ENCODE data around the gene KIZ.

Gene KIZ

DNA sequence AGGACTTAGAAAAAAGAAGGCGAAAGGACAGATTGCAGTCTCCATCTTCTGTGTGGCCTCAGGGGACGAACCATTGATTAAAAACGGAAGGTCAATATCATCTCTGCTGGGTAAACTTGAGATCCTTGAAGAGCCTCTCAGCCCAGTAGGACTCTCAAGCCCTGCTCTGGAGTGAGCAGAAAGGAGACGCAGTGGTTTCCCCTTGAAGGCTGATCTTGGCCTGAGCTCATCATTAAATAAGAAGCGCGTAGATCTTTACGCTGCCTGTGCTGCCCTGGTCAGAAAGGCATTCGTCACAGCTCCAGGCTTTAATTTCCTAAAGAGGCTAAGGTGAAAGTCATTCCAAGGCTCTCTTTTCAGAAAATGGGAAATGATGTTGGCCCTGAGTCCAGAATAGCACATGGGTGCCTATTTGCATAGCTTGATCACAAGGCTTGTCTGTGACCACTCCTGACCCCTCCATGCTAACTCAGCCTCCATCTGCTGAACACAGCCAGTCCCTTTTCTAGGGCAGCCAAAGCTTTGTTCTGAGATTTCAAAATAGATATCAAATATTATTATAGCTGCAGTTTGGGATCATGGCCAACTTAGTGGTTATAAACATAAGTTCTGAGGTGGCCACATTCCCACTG, 148.0 kb downstream of the KIZ start:
- no peak for DNase-seq

- DNase-seq, result no peak
Observed at GRCh38 chr20:21278829-21279228, 152.9 kb downstream of the KIZ start.

DNA sequence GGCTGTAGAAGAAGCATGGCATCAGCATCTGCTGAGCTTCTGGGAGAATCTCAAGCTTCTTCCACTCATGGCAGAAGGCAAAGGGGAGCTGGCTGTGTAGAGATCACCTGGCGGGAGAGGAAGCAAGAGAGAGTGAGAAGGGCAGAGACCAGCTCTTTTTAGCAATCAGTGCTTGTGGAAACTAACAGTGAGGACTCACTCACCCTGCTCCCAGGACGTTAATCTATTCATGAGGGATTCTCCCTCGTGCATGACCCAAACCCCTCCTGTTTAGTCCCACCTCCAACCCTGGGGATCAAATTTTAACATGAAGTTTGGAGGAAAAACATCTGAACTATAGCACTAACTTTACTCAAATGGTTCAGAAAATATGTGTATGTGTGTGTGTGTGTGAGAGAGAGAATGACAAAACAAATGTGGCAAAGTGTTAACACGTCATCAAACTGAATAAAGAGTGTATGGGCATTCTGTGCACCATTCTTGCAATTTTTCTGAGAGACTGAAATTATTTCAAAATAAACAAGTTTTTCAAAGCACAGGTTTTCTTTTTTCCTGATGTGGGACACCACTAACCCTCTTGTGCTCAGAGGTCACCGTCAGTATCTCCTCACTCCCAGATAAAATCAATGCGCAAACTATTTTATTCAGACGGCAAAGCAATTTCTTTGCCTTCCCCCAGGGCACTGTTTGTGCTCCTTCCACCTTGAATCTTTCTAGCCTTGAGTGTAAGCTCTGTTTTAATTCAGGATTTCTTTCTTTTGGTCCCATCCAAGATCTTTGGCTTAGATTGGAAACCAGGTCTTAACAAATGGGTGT, 154.0 kb downstream of the KIZ start:
- no peak for DNase-seq

DNA sequence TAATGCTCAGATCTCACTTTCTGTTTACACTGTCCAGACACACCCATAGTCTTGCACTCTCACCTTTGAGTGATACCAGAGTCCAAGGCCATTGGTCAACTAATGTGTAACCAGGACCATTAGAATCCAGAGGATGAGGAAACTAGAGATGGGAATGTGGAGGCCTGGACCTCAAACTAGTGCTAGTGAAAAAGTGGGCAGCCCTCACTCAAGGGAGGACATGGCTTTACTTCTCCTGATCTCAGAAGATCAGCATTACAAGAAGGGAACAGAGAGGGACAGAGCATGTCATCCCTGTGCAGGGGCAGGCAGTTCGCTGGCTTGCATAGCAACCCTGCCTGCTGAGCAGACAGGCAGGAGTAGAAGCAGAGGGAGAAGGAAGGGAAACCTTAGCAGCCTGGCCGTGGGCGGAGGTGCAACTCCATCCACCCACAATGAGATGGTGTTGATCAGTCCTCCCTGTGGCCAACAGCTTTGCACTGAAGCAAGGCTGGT, 154.7 kb downstream of the KIZ start:
- DNase-seq, result no peak

DNA sequence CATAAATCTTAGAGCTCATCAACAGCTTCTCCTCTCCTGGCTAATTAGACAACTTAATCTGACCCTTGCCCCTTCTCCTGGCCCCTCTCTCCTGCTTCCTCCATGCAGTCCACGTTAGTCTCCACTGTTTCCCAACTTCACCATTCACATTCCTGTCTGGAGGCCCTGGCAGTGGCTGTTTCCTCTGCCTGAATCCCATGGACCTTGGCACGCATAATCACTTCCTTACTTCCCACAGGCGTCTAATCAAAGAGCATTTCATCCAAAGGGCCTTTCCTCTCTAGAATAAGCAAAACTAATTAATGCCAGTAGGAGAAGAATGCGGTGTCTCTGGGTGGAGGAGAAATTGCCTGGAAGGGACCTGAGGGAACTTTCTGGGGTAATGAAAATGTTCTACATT, 160.9 kb downstream of the KIZ start:
- DNase-seq, result no peak

GRCh38 chr20:21288587-21289370, 162.9 kb downstream of the KIZ start:
- no peak for DNase-seq

DNA sequence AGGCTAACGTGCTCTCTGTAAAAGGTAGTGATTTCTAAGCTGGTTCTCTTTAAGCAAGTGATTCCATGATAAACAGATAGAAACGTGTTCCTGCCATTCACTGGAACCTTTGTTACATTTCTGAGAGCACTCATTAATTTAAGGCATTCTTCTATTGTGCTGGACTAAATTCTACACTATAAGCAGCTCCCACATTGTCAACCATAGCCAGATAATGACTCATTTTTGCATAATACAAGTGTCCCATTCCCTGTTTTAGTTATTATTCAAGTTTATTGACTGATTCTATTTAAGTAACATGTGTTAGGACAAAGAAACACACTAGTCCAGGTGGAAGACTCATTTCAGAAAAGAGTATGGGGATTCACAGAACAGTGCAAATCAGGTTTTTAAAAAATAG, 163.8 kb downstream of the KIZ start:
- no peak for DNase-seq

DNA sequence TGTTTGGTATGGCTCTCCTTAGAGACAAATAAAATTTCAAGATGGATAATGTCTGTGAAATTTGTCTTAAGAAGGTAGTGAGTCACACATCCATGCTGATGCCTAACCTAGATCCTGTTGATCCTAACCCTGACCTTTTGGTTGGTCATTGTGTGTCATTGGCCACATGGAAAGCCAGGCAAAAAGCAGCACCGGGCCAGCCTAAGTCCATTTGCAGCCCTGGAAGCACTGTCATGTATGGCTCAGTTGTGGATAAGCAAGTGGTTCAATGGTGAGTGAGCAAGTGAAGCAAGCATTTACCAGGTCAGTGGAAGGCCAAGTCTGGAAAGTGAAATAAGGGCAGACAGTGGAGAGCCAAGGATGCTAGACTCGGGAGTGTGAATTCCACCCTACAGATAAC, 165.1 kb downstream of the KIZ start:
- DNase-seq, result no peak

- DNase-seq, result no peak
Observed at GRCh38 chr20:21294755-21295154, 168.9 kb downstream of the KIZ start.
